GM12878 (cell line): ENCODE results near the gene MYL12A. TPM values are rescaled to one million over a fixed set of nuclear protein-coding genes. Genes with fewer than 3 reads are reported as not detected.
A peak's percentile ranks its signal among the peaks of the same experiment; 100 is the strongest.
"Not testable (repeated sequence)": the region's sequence is repeated elsewhere in the genome, so short reads cannot be mapped to it uniquely, and the experiment has no call there.

Experiments used
- ATAC-seq: fragments of 200-7000 bp; cut with Tn5 transposase; 3 replicates; pipeline ENCODE4 v1.9.1; 2020; ENCODE audit warnings: mild to moderate bottlenecking, moderate library complexity
- BruUV-seq: library from RNA; stranded (reverse); fragments of 400-500 nt; replicated peaks from 2 replicates; lab custom pipeline; 2021; lab: Mats Ljungman, UMichigan
- CTCF ChIA-PET: fragments of 300-600 bp; sonication (Branson Sonifier 250); formaldehyde crosslinking; extraction: SDS; loops from one replicate; lab custom pipeline; 2021; ENCODE audit warnings: inconsistent platforms; lab: Yijun Ruan, JAX
- POLR2A ChIA-PET: fragments of 350-600 bp; formaldehyde crosslinking; extraction: SDS; loops from one replicate; lab custom pipeline; 2021; ENCODE audit warnings: inconsistent platforms; lab: Charles Lee
- RAD21 ChIA-PET: fragments of 300-600 bp; sonication (Branson Sonifier 250); formaldehyde crosslinking; loops from one replicate; lab custom pipeline; 2023; ENCODE audit warnings: antibody characterized with exemption; ENCODE audit not compliant: unreplicated experiment; lab: Charles Lee
- SMC1A ChIA-PET: fragments of 300-600 bp; sonication (Branson Sonifier 250); formaldehyde crosslinking; loops from one replicate; lab custom pipeline; 2023; ENCODE audit not compliant: unreplicated experiment, uncharacterized antibody; lab: Charles Lee
- DNase-seq: peaks from one replicate; pipeline ENCODE4 v3.0.0-alpha.2; 2011; ENCODE audit warnings: low read depth, low spot score
- FAIRE-seq: peaks from 3 replicates; lab custom pipeline; 2011; peaks lifted over from hg19 to GRCh38; lab: Jason Lieb, UNC
- H2AFZ ChIP-seq: 2 replicates; pipeline ENCODE4 v1.6.0; 2011; ENCODE audit warnings: low read depth, low read length, control low read depth; ENCODE audit not compliant: control insufficient read depth
- H3K27ac ChIP-seq: 2 replicates; pipeline ENCODE4 v1.5.1; 2011; ENCODE audit warnings: control low read depth; ENCODE audit not compliant: control insufficient read depth, insufficient read depth
- H3K27me3 ChIP-seq, 2 experiments: replicated peaks in 1 of 2; 2 replicates each; pipeline versions ENCODE4 v1.6.0 to v1.6.1; 2011; ENCODE audit warnings: low read length in 1 of 2; ENCODE audit not compliant: control insufficient read depth in 2 of 2, insufficient read depth in 2 of 2
- H3K36me3 ChIP-seq, 2 experiments: 2 replicates each; pipeline ENCODE4 v1.5.1; 2011; ENCODE audit warnings: low read length in 1 of 2; ENCODE audit not compliant: control insufficient read depth in 2 of 2, insufficient read depth in 2 of 2
- H3K4me1 ChIP-seq: 2 replicates; pipeline ENCODE4 v1.6.1; 2011; ENCODE audit warnings: mild to moderate bottlenecking, low read length, moderate library complexity, mixed read lengths; ENCODE audit not compliant: control insufficient read depth, insufficient read depth
- H3K4me2 ChIP-seq: 2 replicates; pipeline ENCODE4 v1.6.0; 2011; ENCODE audit warnings: control low read depth; ENCODE audit not compliant: control insufficient read depth, insufficient read depth
- H3K4me3 ChIP-seq: fragments of 200-600 bp; sonication (generic); 2 replicates; pipeline ENCODE4 v1.5.1; 2016
- H3K79me2 ChIP-seq: 2 replicates; pipeline ENCODE4 v1.6.0; 2011; ENCODE audit warnings: low read length; ENCODE audit not compliant: control insufficient read depth, insufficient read depth
- H3K9ac ChIP-seq: 2 replicates; pipeline ENCODE4 v1.8.0; 2011; ENCODE audit warnings: low read length, control low read depth, mixed read lengths; ENCODE audit not compliant: control insufficient read depth, insufficient read depth
- H3K9me3 ChIP-seq: replicated peaks from 3 replicates; pipeline ENCODE4 v1.5.1; 2011; ENCODE audit warnings: mild to moderate bottlenecking, low read length; ENCODE audit not compliant: control insufficient read depth, insufficient read depth
- H4K20me1 ChIP-seq: 2 replicates; pipeline ENCODE4 v1.6.0; 2011; ENCODE audit not compliant: control insufficient read depth, insufficient read depth
- NBN ChIP-seq: fragments of 450-650 bp; IDR thresholded peaks from 2 replicates; pipeline ENCODE4 v1.6.1; 2016
- NFIC ChIP-seq: IDR thresholded peaks from 2 replicates; pipeline ENCODE4 v1.6.1; 2012; ENCODE audit warnings: low read depth, mild to moderate bottlenecking, inconsistent platforms, low read length, moderate library complexity
- ZNF687 ChIP-seq: fragments of 450-650 bp; IDR thresholded peaks from 2 replicates; pipeline ENCODE4 v1.6.1; 2017; ENCODE audit warnings: mild to moderate bottlenecking, moderate library complexity
- WGBS: methylation state at CpG from one replicate; pipeline ENCODE4 v1.1.6; 2016; ENCODE audit warnings: low lambda C conversion rate; ENCODE audit not compliant: insufficient replicate concordance, insufficient coverage; ENCODE audit errors: missing lambda C conversion rate; 5-methylcytosine and 5-hydroxymethylcytosine counted together
- in situ Hi-C: fragments of 300-500 bp; cut with MboI; formaldehyde crosslinking; loops from 9 replicates; pipeline ENCODE4 v1.14.3; 2018; ENCODE audit warnings: mixed read lengths
- intact Hi-C: fragments of 100-400 bp; cut with micrococcal nuclease; formaldehyde crosslinking; loops from one replicate; pipeline ENCODE4 v1.14.2; 2022; ENCODE audit not compliant: unreplicated experiment
- polyA plus RNA-seq, 11 experiments: library from polyadenylated mRNA; depleted of rRNA in 4 of 11; unstranded in 6 of 11; stranded (reverse) in 5 of 11; fragments of >200 nt; fragmentation: Nextera tagmentation in 4 of 11; fragmentation: Illumina TruSeq in 1 of 11; extraction: Ambion mirVana in 4 of 11; extraction: Trizol in 1 of 11; gene quantifications; 1 replicate in 1 of 11; 2 replicates in 10 of 11; pipeline versions ENCODE4 v1.2.1 to v1.2.3, GENCODE V29; 2011 to 2016; ENCODE audit warnings: inconsistent platforms in 2 of 11, missing spikeins in 2 of 11, low read depth in 1 of 11
- total RNA-seq, 4 experiments: library from RNA; depleted of rRNA in 3 of 4; stranded (reverse); fragments of >200 nt in 3 of 4; fragmentation: Illumina TruSeq in 1 of 4; extraction: Trizol in 1 of 4; gene quantifications; 2 replicates each; pipeline versions ENCODE4 v1.2.1 to v1.2.3, GENCODE V29; 2013 to 2021
- TF ChIP-seq, protein P1 (sequence below): fragments of 150-350 bp; IDR thresholded peaks from 2 replicates; pipeline ENCODE4 v1.6.1; 2016; ENCODE audit warnings: low read depth, low read length
- TF ChIP-seq, protein P2 (sequence below): fragments of 450-650 bp; IDR thresholded peaks from 2 replicates; pipeline ENCODE4 v1.6.1; 2014; ENCODE audit warnings: mild to moderate bottlenecking

MYL12A gene
- total and polyA plus RNA-seq, 10 of the 15 experiments (the other 5 are each of a cell fraction or from before 2014, with no cell fraction given): 488 to 1,663 (median 924) TPM

DNA sequence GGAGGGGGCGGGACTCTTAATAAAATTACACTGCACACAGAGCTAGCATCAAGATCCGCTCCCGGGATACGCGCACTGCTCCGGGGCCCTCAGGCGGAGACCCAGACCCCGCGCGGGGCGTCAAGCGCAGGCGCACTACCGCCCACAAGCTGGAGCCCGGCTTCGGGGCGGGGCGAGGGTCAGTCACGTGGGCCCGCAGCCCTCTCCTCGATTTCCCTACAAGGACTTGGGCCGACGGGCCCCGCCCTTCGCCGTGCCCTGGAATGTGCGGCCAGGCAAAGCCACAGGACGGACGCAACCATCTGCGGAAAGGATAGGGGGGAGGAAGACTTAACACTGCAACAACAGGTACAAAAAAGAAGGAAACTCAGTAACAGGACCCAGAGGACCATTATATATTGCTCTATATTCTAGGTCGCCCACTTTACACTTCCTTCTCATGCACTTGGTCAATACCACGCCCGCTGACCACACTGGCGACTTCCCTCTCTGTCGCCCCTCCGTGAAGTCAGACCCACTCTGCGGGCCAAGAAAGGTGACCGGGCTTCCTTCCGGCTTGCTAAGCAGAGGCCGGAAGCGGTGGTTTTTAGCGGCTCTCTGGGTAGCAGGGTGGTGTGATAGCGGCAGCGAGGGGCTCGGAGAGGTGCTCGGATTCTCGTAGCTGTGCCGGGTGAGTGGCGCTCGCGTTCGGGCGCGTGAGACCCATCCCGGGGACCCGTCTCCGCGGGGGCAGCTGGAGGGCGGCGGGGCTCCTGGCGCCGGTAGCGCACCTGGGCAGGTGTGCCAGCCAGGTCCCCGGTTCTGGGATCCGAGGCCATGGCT lies at the start of gene MYL12A (continued):
- TF ChIP-seq, protein P1, sequence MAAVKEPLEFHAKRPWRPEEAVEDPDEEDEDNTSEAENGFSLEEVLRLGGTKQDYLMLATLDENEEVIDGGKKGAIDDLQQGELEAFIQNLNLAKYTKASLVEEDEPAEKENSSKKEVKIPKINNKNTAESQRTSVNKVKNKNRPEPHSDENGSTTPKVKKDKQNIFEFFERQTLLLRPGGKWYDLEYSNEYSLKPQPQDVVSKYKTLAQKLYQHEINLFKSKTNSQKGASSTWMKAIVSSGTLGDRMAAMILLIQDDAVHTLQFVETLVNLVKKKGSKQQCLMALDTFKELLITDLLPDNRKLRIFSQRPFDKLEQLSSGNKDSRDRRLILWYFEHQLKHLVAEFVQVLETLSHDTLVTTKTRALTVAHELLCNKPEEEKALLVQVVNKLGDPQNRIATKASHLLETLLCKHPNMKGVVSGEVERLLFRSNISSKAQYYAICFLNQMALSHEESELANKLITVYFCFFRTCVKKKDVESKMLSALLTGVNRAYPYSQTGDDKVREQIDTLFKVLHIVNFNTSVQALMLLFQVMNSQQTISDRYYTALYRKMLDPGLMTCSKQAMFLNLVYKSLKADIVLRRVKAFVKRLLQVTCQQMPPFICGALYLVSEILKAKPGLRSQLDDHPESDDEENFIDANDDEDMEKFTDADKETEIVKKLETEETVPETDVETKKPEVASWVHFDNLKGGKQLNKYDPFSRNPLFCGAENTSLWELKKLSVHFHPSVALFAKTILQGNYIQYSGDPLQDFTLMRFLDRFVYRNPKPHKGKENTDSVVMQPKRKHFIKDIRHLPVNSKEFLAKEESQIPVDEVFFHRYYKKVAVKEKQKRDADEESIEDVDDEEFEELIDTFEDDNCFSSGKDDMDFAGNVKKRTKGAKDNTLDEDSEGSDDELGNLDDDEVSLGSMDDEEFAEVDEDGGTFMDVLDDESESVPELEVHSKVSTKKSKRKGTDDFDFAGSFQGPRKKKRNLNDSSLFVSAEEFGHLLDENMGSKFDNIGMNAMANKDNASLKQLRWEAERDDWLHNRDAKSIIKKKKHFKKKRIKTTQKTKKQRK: no peak
- TF ChIP-seq ZNF687 (peak; percentile 69), NFIC (peak; percentile 86; the same call in 1 of the 2 replicates), NBN (peak; percentile 99)
- TF ChIP-seq, protein P2, sequence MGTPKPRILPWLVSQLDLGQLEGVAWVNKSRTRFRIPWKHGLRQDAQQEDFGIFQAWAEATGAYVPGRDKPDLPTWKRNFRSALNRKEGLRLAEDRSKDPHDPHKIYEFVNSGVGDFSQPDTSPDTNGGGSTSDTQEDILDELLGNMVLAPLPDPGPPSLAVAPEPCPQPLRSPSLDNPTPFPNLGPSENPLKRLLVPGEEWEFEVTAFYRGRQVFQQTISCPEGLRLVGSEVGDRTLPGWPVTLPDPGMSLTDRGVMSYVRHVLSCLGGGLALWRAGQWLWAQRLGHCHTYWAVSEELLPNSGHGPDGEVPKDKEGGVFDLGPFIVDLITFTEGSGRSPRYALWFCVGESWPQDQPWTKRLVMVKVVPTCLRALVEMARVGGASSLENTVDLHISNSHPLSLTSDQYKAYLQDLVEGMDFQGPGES: no peak; the same call in 1 of the 2 replicates

GRCh38 chr18:3198260-3198860 lies 49.2 kb upstream of the MYL12A start:
- H3K36me3 ChIP-seq, H4K20me1 ChIP-seq, H3K4me3 ChIP-seq, SMC1A ChIA-PET, intact Hi-C loops, FAIRE-seq, H3K9me3 ChIP-seq, H3K27me3 ChIP-seq, RAD21 ChIA-PET, BruUV-seq, DNase-seq, H3K27ac ChIP-seq, H3K4me1 ChIP-seq, H3K79me2 ChIP-seq, H2AFZ ChIP-seq, ATAC-seq, in situ Hi-C loops, H3K4me2 ChIP-seq, H3K9ac ChIP-seq, POLR2A ChIA-PET: not testable (repeated sequence)
- CTCF ChIA-PET: interaction anchor here (1.1 to 1.2 kb wide), 2 partner anchors 12 to 74 kb away, joined by 3 read pairs; no protein-coding TSS in a partner anchor
- 74% methylated on average over 11 of the region's 11 CpGs for WGBS
